ENCODE data around the gene BTBD6.

- TF ChIP-seq ZNF384 (IDR thresholded peaks at IDR 0.05) (no peak), HDGF (IDR thresholded peaks at IDR 0.05; ENCODE audit: borderline replicate concordance) (no peak), SUZ12 (IDR thresholded peaks at IDR 0.05) (no peak), NFRKB (IDR thresholded peaks at IDR 0.05) (no peak)
Measured at GRCh38 chr14:105283899-105284298, 35.6 kb downstream of the BTBD6 start.

Data from HEK293T (cell line).